HT-29 (cell line): ENCODE results near the gene RARG. TPM values are rescaled to one million over a fixed set of nuclear protein-coding genes. Genes with fewer than 3 reads are reported as not detected.

Experiments
- DNase-seq: peaks from one replicate; pipeline ENCODE4 v3.0.0-alpha.2; 2015; ENCODE audit warnings: low spot score
- total RNA-seq: library from RNA; depleted of rRNA; stranded (reverse); fragments of >200 nt; shearing (Covaris generic); gene quantifications from 2 replicates; pipeline ENCODE4 v1.2.3, GENCODE V29; 2014

RARG gene
- total RNA-seq, 1 experiment from 2014 or later, result 89.7 TPM

DNA sequence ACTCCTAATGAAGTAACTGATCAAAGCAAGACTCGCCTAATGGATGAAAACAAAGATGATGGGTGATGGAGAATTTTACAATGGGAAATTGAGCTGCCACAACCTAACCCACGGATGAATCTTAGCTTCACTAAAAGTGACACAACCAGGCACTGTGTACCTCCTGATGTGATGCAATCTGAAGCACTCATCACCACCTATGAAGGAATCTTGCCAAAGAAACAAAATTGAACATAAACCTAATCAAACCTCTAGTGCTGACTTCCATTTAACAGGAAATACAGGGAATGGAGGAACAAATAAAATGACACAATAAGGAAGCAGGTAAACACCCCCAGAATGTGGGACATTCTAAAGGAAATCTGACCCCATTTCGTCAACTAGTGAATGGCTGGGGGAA lies 13.3 kb upstream of the RARG start:
- DNase-seq, result no peak

- DNase-seq, result no peak
Observed at GRCh38 chr12:53244337-53244736, 12.3 kb upstream of the RARG start.

- no peak for DNase-seq
Observed at GRCh38 chr12:53241623-53242412, 9.8 kb upstream of the RARG start.

DNA sequence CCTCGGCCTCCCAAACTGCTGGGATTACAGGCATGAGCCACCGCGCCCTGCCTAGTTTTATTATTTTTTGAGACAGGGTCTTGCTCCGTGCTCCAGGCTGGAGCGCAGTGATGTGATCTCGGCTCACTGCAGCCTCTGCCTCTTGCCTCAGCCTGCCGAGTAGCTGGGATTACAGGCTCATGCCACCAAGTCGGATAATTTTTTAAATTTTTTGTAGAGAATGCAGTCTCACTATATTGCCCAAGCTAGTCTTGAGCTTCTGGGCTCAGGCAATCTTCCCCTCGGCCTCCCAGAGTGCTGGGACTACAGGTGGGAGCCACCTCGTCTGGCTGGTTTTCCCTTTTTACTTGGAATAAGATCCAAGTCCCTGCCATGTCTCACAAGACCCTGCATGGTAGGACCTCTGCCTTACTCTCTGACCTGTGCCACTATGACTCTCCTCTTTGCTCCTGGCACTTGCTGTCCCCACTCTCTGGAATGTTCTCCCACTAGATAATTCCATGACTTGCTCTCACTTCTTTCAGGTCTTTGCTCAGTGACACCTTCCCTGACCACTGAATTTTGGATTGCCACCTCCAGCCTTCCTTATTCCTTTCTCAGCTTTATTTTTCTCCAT lies 7.7 kb upstream of the RARG start:
- no peak for DNase-seq

GRCh38 chr12:53236443-53237111 lies 4.6 kb upstream of the RARG start:
- no peak for DNase-seq

DNA sequence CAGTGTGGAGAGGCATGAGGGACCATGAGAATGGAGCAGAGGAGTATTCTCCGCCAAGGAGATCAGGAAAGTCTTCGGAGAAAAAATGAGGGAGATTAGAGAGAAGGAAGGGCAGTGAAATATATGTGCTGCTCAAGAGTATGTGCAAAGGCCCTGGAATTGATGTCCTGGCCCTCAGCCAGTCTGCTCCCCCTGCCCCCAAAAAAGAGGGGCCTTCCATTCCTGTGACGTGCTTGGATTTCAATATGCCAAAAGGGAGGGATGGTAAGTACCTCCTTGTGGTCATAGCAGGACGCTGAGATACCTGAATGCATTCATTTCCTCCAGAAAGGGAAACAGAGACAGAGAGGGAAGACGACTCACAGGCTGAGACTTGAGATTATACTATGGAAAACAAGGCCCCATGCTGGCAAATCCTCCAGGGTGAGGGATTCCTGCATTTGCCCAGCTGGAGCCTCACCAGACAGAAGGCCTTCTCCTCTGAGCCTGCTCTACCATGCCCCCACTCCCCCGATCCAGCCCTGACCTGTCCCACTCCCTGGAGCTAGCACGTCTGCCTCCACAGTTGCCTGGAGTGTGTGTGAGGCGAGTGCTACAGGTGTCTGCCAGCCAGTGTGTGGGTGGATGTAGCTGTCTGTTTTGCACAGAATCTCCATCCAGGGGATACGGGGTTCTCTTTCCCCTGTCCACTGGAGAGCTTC lies 3.9 kb upstream of the RARG start:
- no peak for DNase-seq

DNA sequence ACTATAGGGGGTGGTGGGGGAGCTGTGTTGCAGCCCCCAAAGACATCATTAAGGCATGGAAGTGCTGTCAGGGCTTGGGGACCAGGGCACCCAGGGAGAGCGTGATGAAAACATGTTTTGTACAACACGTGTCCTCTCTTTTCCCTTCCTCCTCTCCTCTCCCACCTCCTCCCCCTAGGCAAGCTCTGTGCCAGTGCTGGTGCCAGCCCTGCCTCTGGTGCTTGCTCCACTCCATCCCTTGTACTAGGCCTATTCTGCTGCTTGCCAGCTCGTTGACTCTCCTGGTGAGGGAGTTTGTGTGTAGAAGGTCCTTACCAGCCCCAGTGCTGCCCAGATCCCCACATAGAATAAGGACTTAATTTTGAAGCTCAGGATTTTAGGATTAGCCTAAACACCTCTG lies 3.2 kb upstream of the RARG start:
- no peak for DNase-seq

DNA sequence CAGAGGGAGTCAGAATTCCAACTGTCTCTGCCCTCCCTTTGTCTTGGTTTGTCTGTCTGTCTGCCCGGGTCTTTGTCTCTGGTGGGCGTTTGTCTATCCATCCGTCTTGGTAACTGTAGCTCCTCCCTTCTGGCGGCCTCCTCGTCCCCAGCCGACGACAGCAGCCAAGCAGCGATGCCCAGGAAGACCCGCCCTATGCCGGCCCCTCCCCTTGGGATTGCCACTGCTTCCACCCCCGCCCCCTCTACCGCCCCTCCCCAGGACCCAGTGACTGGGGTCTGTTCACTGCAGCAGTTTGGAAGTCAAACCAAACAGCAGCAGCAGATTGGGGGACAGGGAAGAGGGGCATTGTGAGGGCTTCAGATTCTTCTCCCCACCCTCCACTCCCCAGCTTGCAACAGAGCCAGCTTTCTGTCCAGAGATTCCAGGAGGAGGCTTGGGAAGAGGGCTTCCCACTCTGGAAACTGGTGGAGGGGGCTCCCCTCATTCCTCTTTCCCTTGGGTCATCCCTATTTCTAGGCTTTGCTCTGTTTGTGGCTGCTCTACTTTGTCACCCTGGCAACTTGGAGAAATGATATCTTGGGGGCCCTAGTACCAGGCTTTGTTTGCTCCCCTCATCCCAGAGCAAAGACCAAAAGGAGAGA lies 2.4 kb upstream of the RARG start:
- DNase-seq, result no peak

- DNase-seq, result no peak
Observed at GRCh38 chr12:53233671-53234121, 1.7 kb upstream of the RARG start.

DNA sequence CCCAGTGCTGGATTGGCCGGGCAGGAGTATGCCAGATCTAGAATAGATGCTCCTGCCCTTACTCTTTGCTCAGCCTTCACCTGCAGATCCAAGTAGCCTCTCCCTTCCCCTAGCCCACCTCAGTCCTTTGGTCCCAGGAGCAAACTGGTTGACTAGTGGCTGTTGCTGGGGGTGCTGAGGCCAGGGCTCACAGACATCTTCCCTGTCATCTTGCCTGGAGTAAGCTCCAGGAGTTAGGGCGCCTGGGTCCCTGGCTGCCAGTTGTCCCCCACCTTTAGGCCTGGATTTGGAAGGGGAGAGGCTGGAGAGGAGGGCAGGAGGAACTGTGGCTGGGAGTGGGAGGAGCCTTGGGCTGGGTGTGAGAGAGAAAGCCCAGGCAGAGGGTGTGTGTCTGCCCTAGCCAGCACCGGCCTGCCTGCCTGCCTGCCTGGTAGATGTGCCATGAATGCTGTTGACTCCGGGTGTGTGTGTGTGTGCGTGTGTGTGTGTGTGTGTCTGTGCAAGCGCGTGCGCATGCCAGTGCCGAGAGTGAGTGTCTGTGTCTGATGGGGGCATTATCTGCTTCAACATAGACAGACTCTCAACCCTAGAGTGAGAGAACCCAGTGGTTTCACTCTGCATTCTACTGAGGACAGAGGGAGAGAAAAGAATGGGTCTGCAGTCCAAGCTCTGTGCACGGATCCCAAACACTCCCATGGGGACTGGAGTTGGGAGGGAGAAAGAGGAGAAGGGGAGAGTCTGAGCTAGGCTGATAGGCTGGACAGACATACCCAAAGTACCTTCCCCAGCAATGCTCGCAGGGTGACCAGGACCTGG lies 845 bp upstream of the RARG start:
- DNase-seq, result peak; percentile 69

DNA sequence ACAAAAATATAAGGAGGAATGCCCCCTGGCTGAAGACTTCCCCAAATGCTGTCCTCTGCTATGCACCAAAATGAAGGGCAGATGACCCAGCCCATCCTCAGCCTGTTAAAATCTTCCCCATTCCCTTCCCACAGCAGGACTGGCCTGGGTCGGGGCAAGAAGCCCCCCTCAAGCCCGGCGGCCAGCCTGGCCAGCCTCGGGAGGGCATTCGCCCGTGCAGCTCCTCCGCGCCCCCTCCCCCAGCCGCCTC lies 413 bp downstream of the RARG start:
- DNase-seq, result no peak

GRCh38 chr12:53230108-53230845 lies 1.7 kb downstream of the RARG start:
- DNase-seq, result peak; percentile 86

- no peak for DNase-seq
Observed at GRCh38 chr12:53229454-53229853, 2.6 kb downstream of the RARG start.

DNA sequence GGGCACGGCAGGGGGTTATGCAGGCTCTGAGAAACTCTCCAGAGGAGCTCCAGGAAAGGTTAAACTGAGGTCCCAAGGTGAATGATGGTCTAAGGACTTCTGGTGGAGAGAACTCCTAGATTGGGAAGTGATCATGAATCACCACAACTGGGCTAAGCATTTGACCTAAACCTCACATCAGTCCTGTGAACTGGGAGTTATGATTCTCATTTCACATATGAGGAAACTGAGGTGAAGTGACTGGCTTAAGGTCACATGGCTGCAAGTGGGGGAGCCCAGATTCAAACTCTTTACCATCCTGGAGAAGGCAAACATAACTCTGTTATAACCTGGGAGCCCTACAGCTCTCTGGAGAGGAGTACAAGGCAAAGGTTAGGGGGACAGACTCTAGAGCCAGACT lies 4.2 kb downstream of the RARG start:
- DNase-seq, result no peak

GRCh38 chr12:53227341-53227740 lies 4.7 kb downstream of the RARG start:
- DNase-seq, result no peak

DNA sequence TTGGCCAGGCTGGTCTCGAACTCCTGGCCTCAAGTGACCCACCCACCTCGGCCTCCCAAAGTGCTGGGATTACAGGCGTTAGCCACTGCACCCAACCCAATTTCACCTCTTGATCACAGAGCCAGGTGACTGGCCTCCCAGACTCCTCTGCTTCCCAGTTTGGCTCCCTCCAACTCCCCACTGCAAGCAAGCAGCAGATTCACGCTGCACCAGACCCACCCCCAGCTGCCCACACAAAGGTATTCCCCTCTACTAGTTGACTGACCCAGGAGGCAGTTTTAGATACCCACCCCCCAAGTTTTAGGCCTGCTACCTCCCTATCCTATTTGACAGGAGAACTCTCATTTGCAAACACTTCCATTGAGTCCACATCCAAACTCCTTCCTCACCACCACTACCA lies 5.2 kb downstream of the RARG start:
- DNase-seq, result no peak

GRCh38 chr12:53225635-53226424 lies 6.2 kb downstream of the RARG start:
- no peak for DNase-seq

DNA sequence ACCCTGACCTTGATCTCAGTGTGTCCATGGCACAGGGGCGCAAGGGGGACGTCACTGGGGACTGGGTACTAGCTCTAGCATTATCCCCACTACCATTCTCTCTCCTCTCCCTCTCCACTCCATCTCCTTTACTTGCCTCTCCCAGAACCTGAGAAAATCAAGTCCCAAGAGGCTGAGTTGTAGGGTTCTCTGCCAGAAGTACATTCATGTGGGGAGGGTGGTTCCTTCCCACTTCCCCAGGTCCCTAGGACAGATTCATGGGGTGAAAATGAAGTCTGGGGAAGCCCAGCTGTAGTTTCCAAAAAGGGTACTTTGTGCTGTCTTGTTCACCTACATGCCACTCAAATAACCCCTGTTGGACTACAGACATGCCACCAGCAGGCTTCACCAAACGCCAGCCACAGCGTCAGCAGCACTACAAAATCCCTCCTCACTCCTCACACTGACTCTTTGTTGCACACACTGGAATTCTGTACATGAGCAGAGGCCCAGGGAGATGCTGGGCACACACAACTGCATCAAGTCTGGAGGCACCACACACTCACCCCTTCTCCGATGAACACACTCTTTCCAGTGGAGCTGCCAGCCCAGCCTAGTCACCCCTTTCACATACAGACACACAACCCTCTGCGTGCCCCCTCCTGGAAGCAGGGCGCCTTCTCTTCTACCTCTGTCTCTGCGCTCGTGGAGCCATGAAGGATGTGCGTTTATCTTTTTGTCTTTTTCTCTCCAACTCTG lies 6.9 kb downstream of the RARG start:
- DNase-seq, result no peak
